Retinal pigment epithelial cell (primary cell): ENCODE results near the gene NKD2.

ENCODE experiments used
- DNase-seq: peaks from one replicate; pipeline ENCODE4 v3.0.0-alpha.2; 2010; ENCODE audit warnings: low read depth
- H3K4me3 ChIP-seq: 2 replicates; pipeline ENCODE4 v1.5.1; 2011; ENCODE audit warnings: mild to moderate bottlenecking, low read length, control low read depth, moderate library complexity
- CTCF ChIP-seq: conservative IDR thresholded peaks from 2 replicates; pipeline ENCODE4 v1.5.1; 2011; ENCODE audit warnings: low read depth, low read length, control low read depth, inconsistent platforms

NKD2 gene

GRCh38 chr5:1039706-1040260 lies 31.2 kb downstream of the NKD2 start:
- DNase-seq: no peak
- no peak overlapping the region for H3K4me3 ChIP-seq
- no peak for TF ChIP-seq CTCF

DNA sequence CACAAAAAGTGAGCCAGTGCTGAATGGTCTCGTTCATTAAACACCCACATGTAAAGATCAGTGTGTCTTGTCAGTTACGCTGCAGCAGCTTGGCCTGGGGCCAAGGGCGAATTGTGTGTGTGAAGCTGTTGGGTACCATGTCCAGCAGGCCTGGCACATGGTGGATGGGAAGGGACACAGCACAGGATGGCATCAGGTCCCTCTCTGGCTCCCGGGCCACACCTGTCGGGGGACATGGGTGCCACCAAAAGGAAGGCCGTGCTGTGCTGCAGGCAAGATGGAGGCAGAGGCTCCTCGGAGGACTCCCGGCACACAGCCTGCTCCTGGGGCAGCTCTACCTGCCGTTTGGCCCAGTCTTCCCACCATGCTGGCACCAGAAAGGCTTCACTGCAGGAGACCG lies 32.0 kb downstream of the NKD2 start:
- TF ChIP-seq CTCF: no peak
- DNase-seq: no peak
- no peak overlapping the region for H3K4me3 ChIP-seq

DNA sequence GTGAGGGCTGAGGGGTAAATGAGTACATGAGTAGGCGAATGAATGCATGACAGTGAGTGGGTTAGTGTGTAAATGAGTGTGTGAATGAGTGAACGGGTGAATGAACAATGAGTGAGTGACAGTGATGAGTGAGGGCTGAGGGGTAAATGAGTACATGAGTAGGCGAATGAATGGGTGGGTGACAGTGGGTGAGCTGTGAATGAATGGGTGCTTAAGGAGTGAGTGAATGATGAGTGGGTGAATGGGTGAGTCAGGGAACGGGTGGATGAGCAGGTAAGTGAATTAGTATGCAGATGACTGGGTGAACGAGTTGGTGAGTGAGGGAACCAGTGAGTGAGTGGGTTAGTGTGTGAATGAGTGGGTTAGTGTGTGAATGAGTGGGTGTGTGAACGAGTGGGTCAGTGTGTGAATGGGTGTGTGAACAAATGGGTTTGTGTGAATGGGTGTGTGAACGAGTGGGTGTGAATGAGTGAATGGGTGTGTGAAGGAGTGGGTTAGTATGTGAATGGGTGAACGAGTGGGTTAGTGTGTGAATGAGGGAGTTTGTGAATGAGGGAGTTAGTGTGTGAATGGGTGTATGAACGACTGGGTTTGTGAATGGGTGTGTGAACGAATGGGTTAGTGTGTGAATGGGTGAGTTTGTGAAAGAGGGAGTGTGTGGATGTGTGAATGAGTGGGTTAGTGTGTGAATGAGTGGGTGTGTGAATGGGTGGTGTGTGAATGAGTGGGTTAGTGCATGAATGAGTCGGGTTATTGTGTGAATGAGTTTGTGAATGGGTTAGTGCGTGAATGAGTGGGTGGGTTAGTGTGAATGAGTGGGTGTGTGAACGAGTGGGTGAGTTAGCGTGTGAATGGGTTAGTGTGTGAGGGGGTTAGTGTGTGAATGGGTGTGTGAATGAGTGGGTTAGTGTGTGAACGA lies 32.9 kb downstream of the NKD2 start:
- TF ChIP-seq CTCF: no peak
- no peak for DNase-seq
- H3K4me3 ChIP-seq: no peak overlapping the region

DNA sequence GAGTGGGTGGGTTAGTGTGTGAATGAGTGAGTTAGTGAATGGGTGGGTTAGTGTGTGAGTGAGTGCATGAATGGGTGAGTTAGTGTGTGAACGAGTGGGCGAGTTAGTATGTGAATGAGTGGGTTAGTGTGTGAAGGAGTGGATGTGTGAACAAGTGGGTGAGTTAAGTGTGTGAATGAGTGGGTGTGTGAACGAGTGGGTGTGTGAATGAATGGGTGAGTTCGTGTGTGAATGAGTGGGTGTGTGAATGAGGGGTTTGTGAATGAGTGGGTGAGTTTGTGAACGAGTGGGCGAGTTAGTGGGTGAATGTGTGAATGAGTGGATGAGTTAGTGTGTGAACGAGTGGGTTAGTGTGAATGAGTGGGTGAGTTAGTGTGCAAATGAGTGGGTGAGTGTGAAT lies 34.0 kb downstream of the NKD2 start:
- no peak overlapping the region for H3K4me3 ChIP-seq
- TF ChIP-seq CTCF: no peak
- DNase-seq: no peak

DNA sequence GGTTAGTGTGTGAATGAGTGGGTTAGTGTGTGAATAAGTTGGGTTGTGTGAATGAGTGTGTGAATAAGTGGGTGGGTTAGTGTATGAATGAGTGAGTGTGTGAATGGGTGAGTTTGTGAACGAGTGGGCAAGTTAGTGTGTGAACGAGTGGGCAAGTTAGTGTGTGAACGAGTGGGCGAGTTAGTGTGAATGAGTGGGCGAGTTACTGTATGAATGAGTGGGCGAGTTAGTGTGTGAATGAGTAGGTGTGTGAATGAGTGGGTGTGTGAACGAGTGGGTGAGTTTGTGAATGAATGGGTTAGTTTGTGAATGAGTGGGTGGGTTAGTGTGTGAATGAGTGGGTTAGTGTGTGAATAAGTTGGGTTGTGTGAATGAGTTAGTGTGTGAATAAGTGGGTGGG lies 34.7 kb downstream of the NKD2 start:
- no peak for DNase-seq
- TF ChIP-seq CTCF: no peak
- H3K4me3 ChIP-seq: no peak overlapping the region

GRCh38 chr5:1044117-1044516 lies 35.5 kb downstream of the NKD2 start:
- TF ChIP-seq CTCF: no peak
- no peak overlapping the region for H3K4me3 ChIP-seq
- DNase-seq: no peak

DNA sequence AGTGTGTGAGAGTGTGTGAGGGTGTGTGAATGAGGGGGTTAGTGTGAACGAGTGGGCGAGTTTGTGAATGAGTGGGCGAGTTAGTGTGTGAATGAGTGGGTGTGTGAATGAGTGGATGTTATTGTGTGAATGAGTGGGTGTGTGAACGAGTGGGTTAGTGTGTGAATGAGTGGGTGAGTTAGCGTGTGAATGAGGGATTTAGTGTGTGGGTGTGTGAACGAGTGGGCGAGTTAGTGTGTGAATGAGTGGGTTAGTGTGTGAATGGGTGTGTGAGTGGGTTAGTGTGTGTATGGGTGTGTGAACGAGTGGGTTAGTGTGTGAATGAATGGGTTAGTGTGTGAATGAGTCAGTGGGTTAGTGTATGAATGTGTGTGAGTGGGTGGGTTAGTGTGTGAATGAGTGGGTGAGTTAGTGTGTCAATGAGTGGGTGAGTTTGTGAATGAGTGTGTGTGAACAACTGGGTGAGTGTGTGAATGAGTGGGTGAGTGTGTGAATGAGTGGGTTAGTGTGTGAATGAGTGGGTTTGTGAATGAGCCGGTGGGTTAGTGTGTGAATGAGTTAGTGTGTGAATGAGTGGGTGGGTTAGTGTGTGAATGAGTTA lies 37.5 kb downstream of the NKD2 start:
- DNase-seq: no peak
- no peak for TF ChIP-seq CTCF
- H3K4me3 ChIP-seq: no peak overlapping the region
